SK-MEL-5 (cell line): ENCODE data around the gene CCIN. TPM values are rescaled to one million over a fixed set of nuclear protein-coding genes. Genes with fewer than 3 reads are reported as not detected.

Source experiments
- DNase-seq: peaks from one replicate; pipeline ENCODE4 v3.0.0-alpha.2; 2016; ENCODE audit warnings: low read depth, low spot score
- in situ Hi-C: cut with HindIII; loops from 2 replicates; pipeline ENCODE4 v1.10.0; 2016; ENCODE audit warnings: low sequenced_read_pairs, high pct_unique_total_duplicates, low pct_unique_long_range_greater_than_20kb
- total RNA-seq: library from RNA; depleted of rRNA; stranded (reverse); fragments of >200 nt; shearing (Covaris generic); gene quantifications from 2 replicates; pipeline ENCODE4 v1.2.3, GENCODE V29; 2014

Gene CCIN
- total RNA-seq, 1 experiment from 2014 or later, result not detected

GRCh38 chr9:36137392-36138004, 31.7 kb upstream of the CCIN start:
- no peak for DNase-seq
- in situ Hi-C loops, result no loop called here

GRCh38 chr9:36138496-36138895, 30.7 kb upstream of the CCIN start:
- in situ Hi-C loops, result no loop called here
- no peak for DNase-seq

- in situ Hi-C loops, result no loop called here
- DNase-seq, result no peak
Measured at GRCh38 chr9:36138901-36139300, 30.3 kb upstream of the CCIN start.

- DNase-seq, result no peak
- in situ Hi-C loops, result no loop called here
Measured at GRCh38 chr9:36140086-36141084, 28.8 kb upstream of the CCIN start.

- peak; percentile 11 for DNase-seq
- in situ Hi-C loops, result no loop called here
Measured at GRCh38 chr9:36141288-36141687, 27.9 kb upstream of the CCIN start.

GRCh38 chr9:36141761-36142160, 27.4 kb upstream of the CCIN start:
- in situ Hi-C loops, result no loop called here
- no peak for DNase-seq

GRCh38 chr9:36142510-36143244, 26.5 kb upstream of the CCIN start:
- in situ Hi-C loops, result no loop called here

GRCh38 chr9:36143245-36143641, 25.9 kb upstream of the CCIN start:
- in situ Hi-C loops, result no loop called here
- DNase-seq, result no peak

More at GRCh38 chr9:36142510-36143244, 26.5 kb upstream of the CCIN start:
- no peak for DNase-seq

GRCh38 chr9:36144309-36145232, 24.6 kb upstream of the CCIN start:
- no peak for DNase-seq
- in situ Hi-C loops, result no loop called here

GRCh38 chr9:36145970-36146369, 23.2 kb upstream of the CCIN start:
- DNase-seq, result no peak
- in situ Hi-C loops, result no loop called here

GRCh38 chr9:36146651-36147050, 22.5 kb upstream of the CCIN start:
- in situ Hi-C loops, result no loop called here
- DNase-seq, result no peak

GRCh38 chr9:36147441-36148175, 21.6 kb upstream of the CCIN start:
- DNase-seq, result no peak
- in situ Hi-C loops, result no loop called here

- in situ Hi-C loops, result no loop called here
- DNase-seq, result peak; percentile 28
Measured at GRCh38 chr9:36148311-36149051, 20.7 kb upstream of the CCIN start.

GRCh38 chr9:36149197-36149596, 20.0 kb upstream of the CCIN start:
- no peak for DNase-seq
- in situ Hi-C loops, result no loop called here

GRCh38 chr9:36150574-36151315, 18.4 kb upstream of the CCIN start:
- DNase-seq, result no peak
- in situ Hi-C loops, result no loop called here
